Stimulated activated CD8-positive, alpha-beta memory T cell treated with anti-CD3 and anti-CD28 coated beads, Interleukin-12 subunit alpha, Interleukin-12 subunit beta, amount 100 ng/mL, for 24 hours (primary cell): ENCODE data around the gene DLX6.
"Not testable (repeated sequence)": the region's sequence is repeated elsewhere in the genome, so short reads cannot be mapped to it uniquely, and the experiment has no call there.

ENCODE experiments used
- DNase-seq: peaks from one replicate; pipeline ENCODE4 v3.0.0-alpha.2; 2020; ENCODE audit errors: extremely low read depth

Gene DLX6

GRCh38 chr7:97022491-97023306 is 17.3 kb downstream of the DLX6 start:
- DNase-seq: no peak

GRCh38 chr7:97024209-97025129 is 19.1 kb downstream of the DLX6 start, which contains the start of gene DLX5:
TSS of gene DLX5 (minus strand) at chr7:97024831. CDS start at chr7:97024623, 208 bp downstream.
- DNase-seq: no peak

GRCh38 chr7:97025130-97025499 is 19.8 kb downstream of the DLX6 start:
- no peak for DNase-seq

- no peak for DNase-seq
These were observed 20.8 kb downstream of the DLX6 start for GRCh38 chr7:97025983-97026714.

GRCh38 chr7:97026715-97027426 is 21.5 kb downstream of the DLX6 start:
- DNase-seq: no peak

GRCh38 chr7:97027427-97028234 is 22.3 kb downstream of the DLX6 start:
- DNase-seq: peak; percentile 16

- DNase-seq: not testable (repeated sequence)
These were observed 29.0 kb downstream of the DLX6 start for GRCh38 chr7:97034213-97034852.

GRCh38 chr7:97039374-97040065 is 34.2 kb downstream of the DLX6 start:
- DNase-seq: no peak

GRCh38 chr7:97043281-97043680 is 37.9 kb downstream of the DLX6 start:
- no peak for DNase-seq
